Osteocyte (in vitro differentiated cells): ENCODE data around the gene ACKR3. TPM values are rescaled to one million over a fixed set of nuclear protein-coding genes. Genes with fewer than 3 reads are reported as not detected.

Source experiments
- DNase-seq: peaks from one replicate; pipeline ENCODE4 v3.0.0; 2021; ENCODE audit warnings: mixed read lengths; ENCODE audit not compliant: unreplicated experiment; ENCODE audit errors: extremely low spot score
- H3K27ac Mint-ChIP-seq: one replicate; pipeline ENCODE4 v1.8.0; 2021; ENCODE audit warnings: mild to moderate bottlenecking, mixed read lengths; ENCODE audit not compliant: unreplicated experiment
- H3K27me3 Mint-ChIP-seq: one replicate; pipeline ENCODE4 v1.8.0; 2021; ENCODE audit warnings: mixed read lengths; ENCODE audit not compliant: unreplicated experiment
- H3K36me3 Mint-ChIP-seq: one replicate; pipeline ENCODE4 v1.8.0; 2021; ENCODE audit warnings: mixed read lengths; ENCODE audit not compliant: unreplicated experiment
- H3K4me1 Mint-ChIP-seq: one replicate; pipeline ENCODE4 v1.8.0; 2021; ENCODE audit warnings: mixed read lengths; ENCODE audit not compliant: unreplicated experiment
- H3K4me3 Mint-ChIP-seq: one replicate; pipeline ENCODE4 v1.8.0; 2021; ENCODE audit warnings: mild to moderate bottlenecking, moderate library complexity, mixed read lengths; ENCODE audit not compliant: unreplicated experiment
- H3K9me3 Mint-ChIP-seq: one replicate; pipeline ENCODE4 v1.8.0; 2021; ENCODE audit warnings: mixed read lengths; ENCODE audit not compliant: unreplicated experiment
- CTCF ChIP-seq: fragments of 200-600 bp; sonication (generic); IDR thresholded peaks from 2 replicates; pipeline ENCODE4 v1.5.0; 2021; ENCODE audit warnings: antibody characterized with exemption, mild to moderate bottlenecking, moderate library complexity
- total RNA-seq: library from RNA; stranded (reverse); gene quantifications from 2 replicates; pipeline ENCODE4 v1.2.1, GENCODE V29; 2021

Gene ACKR3
- total RNA-seq, 1 donor from 2014 or later: 36.9 TPM

- TF ChIP-seq CTCF: no peak
- Mint-ChIP-seq H3K36me3 (peaks cover 3% of the 10 kb centered on the region), H3K4me3 (no peak overlapping the region), H3K4me1 (no peaks in the 10 kb centered on the region), H3K27me3 (peaks cover 67% of the 10 kb centered on the region), H3K27ac (no peak overlapping the region), H3K9me3 (no peaks in the 10 kb centered on the region)
- no peak for DNase-seq
Observed at GRCh38 chr2:236618370-236618769, 48.7 kb downstream of the ACKR3 start.

DNA sequence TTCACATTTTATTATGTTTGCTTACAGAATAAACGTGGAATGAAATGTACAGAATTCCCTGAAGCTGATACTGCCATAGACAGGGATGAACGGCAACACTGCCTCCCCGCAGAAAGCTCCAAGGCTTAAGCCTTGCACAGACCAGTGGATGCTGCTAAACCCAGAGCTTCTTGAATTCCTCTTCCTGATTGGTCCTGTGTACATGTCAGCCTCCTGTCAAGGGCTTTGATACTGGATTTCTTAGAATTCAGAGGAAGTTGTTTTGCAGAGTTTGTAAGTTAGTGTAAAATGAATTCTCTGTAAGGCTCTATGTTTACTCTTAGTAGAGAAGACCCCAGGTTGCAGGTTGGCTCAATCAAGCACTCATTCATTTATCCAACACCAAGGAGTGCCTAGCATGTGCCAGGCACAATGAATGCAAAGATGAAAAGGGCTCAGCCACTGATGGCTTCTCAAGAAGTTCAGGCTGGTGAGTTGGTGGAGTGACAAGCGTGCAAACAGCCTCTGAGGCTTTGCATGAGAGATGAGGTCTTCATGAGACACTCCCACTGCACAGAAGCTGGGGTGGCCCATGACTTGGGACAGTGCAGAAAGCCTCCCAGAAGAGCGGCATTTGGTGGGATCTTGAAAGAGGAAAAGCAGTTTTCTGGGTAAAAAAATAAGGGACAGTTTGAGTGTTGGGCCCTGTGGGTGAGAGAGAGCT is 50.4 kb downstream of the ACKR3 start:
- Mint-ChIP-seq H3K4me3 (no peak overlapping the region), H3K27ac (no peak overlapping the region), H3K9me3 (no peaks in the 10 kb centered on the region), H3K36me3 (no peaks in the 10 kb centered on the region), H3K27me3 (peaks cover 52% of the 10 kb centered on the region), H3K4me1 (no peaks in the 10 kb centered on the region)
- no peak for TF ChIP-seq CTCF
- no peak for DNase-seq

DNA sequence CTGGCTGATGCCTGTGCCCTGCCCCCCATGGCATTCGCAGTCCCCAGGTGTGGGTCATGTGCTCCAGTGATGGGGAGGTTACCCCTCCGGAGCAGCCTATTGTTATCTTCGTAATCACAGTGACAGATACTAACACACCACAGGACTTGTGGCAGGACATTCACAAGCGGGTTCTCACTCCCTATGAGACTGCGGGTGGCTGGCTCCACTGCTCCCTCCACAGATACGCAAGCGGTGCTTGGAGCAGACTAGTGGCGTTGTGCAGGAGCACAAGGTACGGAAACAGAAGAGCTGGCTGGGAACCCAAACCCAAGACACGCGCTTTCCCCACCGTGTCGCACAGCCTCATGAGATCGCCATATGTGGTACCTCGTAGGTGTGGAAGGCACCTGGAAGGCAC is 52.2 kb downstream of the ACKR3 start:
- no peak overlapping the region for H3K27ac Mint-ChIP-seq

DNA sequence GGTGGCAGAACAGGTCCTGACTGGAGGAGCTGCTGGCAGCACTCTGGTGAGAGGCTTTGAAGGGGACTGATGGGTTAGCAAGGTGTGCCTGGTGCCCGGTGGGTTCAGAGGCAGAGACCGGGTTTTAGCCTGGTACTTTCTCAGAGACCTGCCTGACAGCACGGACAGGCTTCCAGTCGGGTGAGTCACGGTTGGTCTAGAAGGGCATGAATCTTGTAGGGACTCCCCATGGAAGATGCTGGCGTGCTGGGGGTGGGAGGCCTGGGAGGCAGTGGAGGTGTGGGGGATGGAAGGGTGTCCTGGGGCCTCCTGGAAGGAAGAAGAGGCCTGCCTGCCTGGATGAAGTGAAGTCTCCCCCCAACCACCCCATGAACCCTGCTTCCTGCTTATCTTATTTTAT is 52.6 kb downstream of the ACKR3 start:
- H3K36me3 Mint-ChIP-seq: no peaks in the 10 kb centered on the region
- no peak overlapping the region for H3K4me3 Mint-ChIP-seq
- H3K9me3 Mint-ChIP-seq: no peaks in the 10 kb centered on the region
- H3K27ac Mint-ChIP-seq: no peak overlapping the region
- DNase-seq: no peak
- no peaks in the 10 kb centered on the region for H3K4me1 Mint-ChIP-seq
- no peak for TF ChIP-seq CTCF
- peaks cover 51% of the 10 kb centered on the region for H3K27me3 Mint-ChIP-seq

More for the DNA sequence above, 52.2 kb downstream of the ACKR3 start:
- TF ChIP-seq CTCF: no peak
- no peaks in the 10 kb centered on the region for H3K36me3 Mint-ChIP-seq
- no peak for DNase-seq
- H3K4me1 Mint-ChIP-seq: no peaks in the 10 kb centered on the region
- no peak overlapping the region for H3K4me3 Mint-ChIP-seq
- H3K9me3 Mint-ChIP-seq: no peaks in the 10 kb centered on the region
- H3K27me3 Mint-ChIP-seq: peaks cover 55% of the 10 kb centered on the region

- no peak for TF ChIP-seq CTCF
- no peak for DNase-seq
- H3K36me3 Mint-ChIP-seq: no peaks in the 10 kb centered on the region
- no peaks in the 10 kb centered on the region for H3K9me3 Mint-ChIP-seq
- H3K4me3 Mint-ChIP-seq: no peak overlapping the region
- H3K27me3 Mint-ChIP-seq: peaks cover 48% of the 10 kb centered on the region
- no peak overlapping the region for H3K27ac Mint-ChIP-seq
- H3K4me1 Mint-ChIP-seq: no peaks in the 10 kb centered on the region
Observed at GRCh38 chr2:236622660-236623059, 53.0 kb downstream of the ACKR3 start.
